Activated naive CD8-positive, alpha-beta T cell treated with anti-CD3 and anti-CD28 coated beads, Interleukin-2, amount 10 ng/mL, durations not matched to agents 7 days and 5 days (primary cell): ENCODE measurements around the gene ZBTB7C. TPM values are rescaled to one million over a fixed set of nuclear protein-coding genes. Genes with fewer than 3 reads are reported as not detected.

Experiments used
- ATAC-seq: fragments of 150-1000 bp; cut with Tn5 transposase; one replicate; pipeline ENCODE4 v1.10.0; 2021; ENCODE audit warnings: low read depth, moderate library complexity
- POLR2A ChIA-PET: fragments of 350-600 bp; sonication (Branson Sonifier 250); formaldehyde crosslinking; loops from one replicate; lab custom pipeline; 2021; ENCODE audit warnings: antibody characterized with exemption; lab: Charles Lee
- DNase-seq: peaks from one replicate; pipeline ENCODE4 v3.0.0; 2021
- H3K27ac Mint-ChIP-seq: one replicate; pipeline ENCODE4 v1.8.0; 2022; ENCODE audit warnings: mild to moderate bottlenecking, mixed read lengths
- H3K27me3 Mint-ChIP-seq: one replicate; pipeline ENCODE4 v1.8.0; 2022; ENCODE audit warnings: mild to moderate bottlenecking, moderate library complexity, mixed read lengths
- H3K36me3 Mint-ChIP-seq: one replicate; pipeline ENCODE4 v1.8.0; 2021; ENCODE audit warnings: mild to moderate bottlenecking, mixed read lengths
- H3K4me1 Mint-ChIP-seq: one replicate; pipeline ENCODE4 v1.8.0; 2021; ENCODE audit warnings: mixed read lengths
- H3K4me3 Mint-ChIP-seq: one replicate; pipeline ENCODE4 v1.8.0; 2022; ENCODE audit warnings: mild to moderate bottlenecking, moderate library complexity, mixed read lengths
- H3K9me3 Mint-ChIP-seq: one replicate; pipeline ENCODE4 v1.8.0; 2021; ENCODE audit warnings: mixed read lengths
- total RNA-seq, 2 experiments: library from RNA; stranded (reverse); gene quantifications; one replicate each; pipeline ENCODE4 v1.2.3, GENCODE V29; 2021

ZBTB7C gene
- total RNA-seq, 2 experiments from 2014 or later, result not detected

GRCh38 chr18:48036641-48037421 is 372.4 kb downstream of the ZBTB7C start:
- Mint-ChIP-seq H3K4me1 (no peaks in the 10 kb centered on the region), H3K27ac (no peak overlapping the region)
- POLR2A ChIA-PET, result no interaction called here

DNA sequence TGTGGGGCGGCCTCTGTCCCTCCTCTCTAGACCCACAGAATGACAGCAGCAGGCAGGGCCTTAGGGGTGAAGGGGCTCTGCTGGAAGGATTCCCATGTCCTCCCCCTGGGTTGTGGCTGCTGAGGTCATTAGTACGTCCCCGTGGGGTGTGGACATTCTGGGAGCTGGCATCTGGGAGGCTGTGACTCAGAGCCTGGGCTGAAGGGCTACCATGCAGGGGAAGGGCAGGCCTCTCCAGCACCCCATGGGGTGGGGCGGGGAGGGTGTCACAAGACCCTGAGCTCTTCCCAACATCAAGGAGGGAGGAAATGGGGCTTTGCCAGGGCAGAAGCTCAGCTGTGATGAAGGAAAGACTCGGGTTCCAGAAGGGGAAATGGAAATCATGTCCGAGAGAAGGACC is 373.0 kb downstream of the ZBTB7C start:
- ATAC-seq (no peak), DNase-seq (no peak)
- Mint-ChIP-seq H3K4me3 (no peak overlapping the region), H3K27me3 (peaks cover 2% of the 10 kb centered on the region), H3K36me3 (no peaks in the 10 kb centered on the region), H3K4me1 (no peaks in the 10 kb centered on the region), H3K9me3 (no peaks in the 10 kb centered on the region), H3K27ac (no peak overlapping the region)
- POLR2A ChIA-PET, result no interaction called here

More at GRCh38 chr18:48036641-48037421, 372.4 kb downstream of the ZBTB7C start:
- Mint-ChIP-seq H3K36me3 (no peaks in the 10 kb centered on the region), H3K9me3 (no peaks in the 10 kb centered on the region), H3K4me3 (no peak overlapping the region), H3K27me3 (peaks cover 2% of the 10 kb centered on the region)
- no peak for DNase-seq
- ATAC-seq, result no peak

DNA sequence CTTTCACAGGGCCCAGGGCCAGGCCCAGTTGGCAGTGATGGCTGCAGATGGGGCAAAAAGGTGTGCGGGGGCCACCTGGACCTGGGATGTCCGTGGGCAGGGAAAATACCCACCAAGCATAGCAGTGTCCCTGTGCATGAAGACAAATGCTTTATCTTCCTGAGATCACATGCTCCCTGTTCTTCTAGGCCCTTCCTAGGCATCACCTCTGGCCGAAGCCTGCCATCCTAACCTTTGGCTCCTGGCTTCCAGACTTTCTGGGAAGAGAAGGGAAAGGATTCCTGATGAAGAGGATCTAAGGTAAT is 373.7 kb downstream of the ZBTB7C start:
- no peak for ATAC-seq
- no peaks in the 10 kb centered on the region for H3K4me1 Mint-ChIP-seq
- no peaks in the 10 kb centered on the region for H3K9me3 Mint-ChIP-seq
- H3K27ac Mint-ChIP-seq, result no peak overlapping the region
- no peaks in the 10 kb centered on the region for H3K36me3 Mint-ChIP-seq
- peaks cover 2% of the 10 kb centered on the region for H3K27me3 Mint-ChIP-seq
- no peak for DNase-seq
- POLR2A ChIA-PET, result no interaction called here
- no peak overlapping the region for H3K4me3 Mint-ChIP-seq

- H3K36me3 Mint-ChIP-seq, result no peaks in the 10 kb centered on the region
- no peak for DNase-seq
- ATAC-seq, result no peak
- H3K27me3 Mint-ChIP-seq, result peaks cover 2% of the 10 kb centered on the region
- H3K4me3 Mint-ChIP-seq, result no peak overlapping the region
- H3K27ac Mint-ChIP-seq, result no peak overlapping the region
- H3K4me1 Mint-ChIP-seq, result no peaks in the 10 kb centered on the region
- POLR2A ChIA-PET, result no interaction called here
- no peaks in the 10 kb centered on the region for H3K9me3 Mint-ChIP-seq
These were observed 374.3 kb downstream of the ZBTB7C start for GRCh38 chr18:48034651-48035555.

- DNase-seq, result no peak
- Mint-ChIP-seq H3K27ac (no peak overlapping the region), H3K4me1 (no peaks in the 10 kb centered on the region), H3K36me3 (no peaks in the 10 kb centered on the region), H3K27me3 (peaks cover 2% of the 10 kb centered on the region), H3K4me3 (no peak overlapping the region), H3K9me3 (no peaks in the 10 kb centered on the region)
- no peak for ATAC-seq
- POLR2A ChIA-PET, result no interaction called here
These were observed 375.2 kb downstream of the ZBTB7C start for GRCh38 chr18:48033790-48034650.

DNA sequence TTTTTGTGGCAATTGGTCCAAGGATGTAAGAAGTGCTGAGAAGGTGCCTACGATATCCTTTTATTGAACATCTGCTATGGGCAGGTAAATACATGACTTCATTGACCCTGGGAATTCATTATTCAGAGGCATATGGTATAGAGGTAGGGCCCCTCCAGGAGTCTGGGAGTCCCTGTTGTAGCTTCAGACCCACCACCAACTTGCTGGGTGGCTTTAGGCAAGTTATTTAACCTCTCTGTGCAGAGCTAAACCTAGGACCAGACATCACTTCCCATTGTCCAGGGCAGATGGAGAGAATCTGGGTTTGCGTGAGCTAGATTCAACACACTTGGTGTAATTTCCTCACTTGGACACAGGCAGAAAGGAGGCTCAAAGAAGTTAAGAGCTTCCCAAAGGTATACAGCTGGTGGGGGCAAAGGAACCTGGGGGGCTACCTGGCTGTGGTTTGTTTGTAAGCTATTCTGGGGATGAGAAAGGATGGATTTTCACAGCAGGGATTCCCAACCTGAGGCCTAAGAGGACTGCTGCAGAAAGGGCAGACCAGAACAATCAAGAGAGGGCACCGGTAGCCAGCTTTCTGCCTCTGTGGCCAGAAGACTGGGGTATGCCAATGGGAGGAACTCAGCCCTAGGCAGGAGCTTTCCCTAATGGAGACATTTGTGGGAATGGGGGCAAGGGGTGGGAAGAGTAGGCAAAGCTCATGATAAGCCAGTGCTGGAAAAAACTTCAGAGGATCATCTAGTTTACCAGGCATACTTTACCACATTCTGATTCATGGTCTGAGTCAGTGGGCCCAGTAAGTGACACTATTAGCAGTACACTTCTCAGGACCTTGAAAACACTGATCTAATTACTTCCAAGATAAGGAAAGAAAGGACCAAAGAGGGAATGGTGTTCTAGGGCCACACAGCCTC is 376.1 kb downstream of the ZBTB7C start:
- ATAC-seq (no peak), DNase-seq (no peak)
- POLR2A ChIA-PET, result no interaction called here
- Mint-ChIP-seq H3K9me3 (no peaks in the 10 kb centered on the region), H3K27ac (no peak overlapping the region), H3K4me1 (no peaks in the 10 kb centered on the region), H3K4me3 (no peak overlapping the region), H3K27me3 (peaks cover 2% of the 10 kb centered on the region), H3K36me3 (no peaks in the 10 kb centered on the region)

DNA sequence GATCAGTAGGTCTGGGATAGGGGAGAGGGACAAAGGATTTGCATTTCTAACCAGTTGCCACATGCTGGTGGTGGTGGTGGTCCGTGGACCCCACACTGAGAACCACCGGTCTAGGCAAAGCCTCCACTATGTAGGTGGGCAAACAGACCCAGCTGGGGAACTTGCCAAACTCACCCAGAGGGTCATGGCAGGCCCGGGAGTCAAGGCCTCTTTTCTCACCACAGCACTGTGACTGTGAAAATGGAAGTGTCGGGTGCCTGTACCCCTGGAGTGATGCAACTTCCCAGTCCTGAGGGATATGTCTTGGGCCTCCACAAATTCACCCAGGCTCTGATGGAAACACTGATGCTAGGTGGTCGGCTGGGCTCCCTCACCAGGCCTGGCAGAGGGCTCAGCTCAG is 377.5 kb downstream of the ZBTB7C start:
- H3K36me3 Mint-ChIP-seq, result no peaks in the 10 kb centered on the region
- no peaks in the 10 kb centered on the region for H3K4me1 Mint-ChIP-seq
- H3K4me3 Mint-ChIP-seq, result no peak overlapping the region
- POLR2A ChIA-PET, result no interaction called here
- no peak for ATAC-seq
- H3K27me3 Mint-ChIP-seq, result peaks cover 6% of the 10 kb centered on the region
- H3K9me3 Mint-ChIP-seq, result no peaks in the 10 kb centered on the region
- DNase-seq, result no peak
- H3K27ac Mint-ChIP-seq, result no peak overlapping the region

GRCh38 chr18:48030616-48031480 is 378.3 kb downstream of the ZBTB7C start:
- H3K27ac Mint-ChIP-seq, result no peak overlapping the region
- POLR2A ChIA-PET, result no interaction called here
- H3K4me3 Mint-ChIP-seq, result no peak overlapping the region
- H3K27me3 Mint-ChIP-seq, result peaks cover 6% of the 10 kb centered on the region
- H3K4me1 Mint-ChIP-seq, result no peaks in the 10 kb centered on the region
- no peaks in the 10 kb centered on the region for H3K36me3 Mint-ChIP-seq
- DNase-seq (no peak), ATAC-seq (no peak)
- H3K9me3 Mint-ChIP-seq, result no peaks in the 10 kb centered on the region

- H3K4me1 Mint-ChIP-seq, result no peaks in the 10 kb centered on the region
- POLR2A ChIA-PET, result no interaction called here
- H3K27ac Mint-ChIP-seq, result no peak overlapping the region
- peaks cover 3% of the 10 kb centered on the region for H3K27me3 Mint-ChIP-seq
- ATAC-seq (no peak), DNase-seq (no peak)
- no peaks in the 10 kb centered on the region for H3K36me3 Mint-ChIP-seq
- no peaks in the 10 kb centered on the region for H3K9me3 Mint-ChIP-seq
- no peak overlapping the region for H3K4me3 Mint-ChIP-seq
These were observed 379.7 kb downstream of the ZBTB7C start for GRCh38 chr18:48029296-48029986.

DNA sequence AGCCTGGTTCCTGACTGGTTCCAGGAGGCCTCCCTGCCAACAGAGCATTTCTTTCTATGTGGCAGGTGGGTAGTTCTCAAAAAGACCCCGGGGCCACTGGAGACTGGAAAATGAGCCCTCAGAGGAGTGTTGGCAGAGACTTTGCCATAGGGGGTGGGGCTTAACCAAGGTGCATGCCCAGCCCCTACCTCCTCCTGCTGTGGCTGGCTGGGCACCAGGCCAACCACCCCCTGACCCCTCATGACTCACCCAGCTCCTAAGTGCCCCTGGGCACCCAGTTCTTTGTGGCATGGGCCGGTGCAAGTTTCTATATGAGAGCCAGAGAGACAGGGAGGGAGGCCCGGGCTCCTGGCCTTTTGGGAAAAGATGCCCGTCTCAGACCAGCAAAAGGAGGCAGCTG is 380.5 kb downstream of the ZBTB7C start:
- Mint-ChIP-seq H3K27me3 (peaks cover 3% of the 10 kb centered on the region), H3K27ac (no peak overlapping the region)

GRCh38 chr18:48028081-48028480 is 381.1 kb downstream of the ZBTB7C start:
- Mint-ChIP-seq H3K36me3 (no peaks in the 10 kb centered on the region), H3K9me3 (no peaks in the 10 kb centered on the region), H3K27me3 (peaks cover 3% of the 10 kb centered on the region), H3K4me3 (no peak overlapping the region), H3K4me1 (no peaks in the 10 kb centered on the region), H3K27ac (no peak overlapping the region)
- POLR2A ChIA-PET, result no interaction called here
- ATAC-seq (no peak), DNase-seq (no peak)

More for the DNA sequence above, 380.5 kb downstream of the ZBTB7C start:
- DNase-seq (no peak), ATAC-seq (no peak)
- Mint-ChIP-seq H3K4me1 (no peaks in the 10 kb centered on the region), H3K9me3 (no peaks in the 10 kb centered on the region), H3K36me3 (no peaks in the 10 kb centered on the region), H3K4me3 (no peak overlapping the region)
- POLR2A ChIA-PET, result no interaction called here
